H9 (cell line): ENCODE data around the gene RNF13. TPM values are rescaled to one million over a fixed set of nuclear protein-coding genes. Genes with fewer than 3 reads are reported as not detected.

Experiments
- DNase-seq: peaks from one replicate; pipeline ENCODE4 v3.0.0-alpha.2; 2017
- H2AFZ ChIP-seq: one replicate; pipeline ENCODE4 v1.6.1; 2013; ENCODE audit warnings: mild to moderate bottlenecking, low read length, control low read depth, moderate library complexity
- H2AK5ac ChIP-seq: 2 replicates; pipeline ENCODE4 v1.6.1; 2013; ENCODE audit warnings: low read length, control low read depth, mixed read lengths; ENCODE audit not compliant: insufficient read length
- H2BK120ac ChIP-seq: one replicate; pipeline ENCODE4 v1.6.1; 2013; ENCODE audit warnings: low read depth, mild to moderate bottlenecking, low read length, control low read depth, inconsistent platforms; ENCODE audit not compliant: poor library complexity, severe bottlenecking
- H2BK12ac ChIP-seq: 2 replicates; pipeline ENCODE4 v1.6.1; 2013; ENCODE audit warnings: low read length, control low read depth, mixed read lengths, low read depth; ENCODE audit not compliant: insufficient read length
- H2BK15ac ChIP-seq: 2 replicates; pipeline ENCODE4 v1.6.1; 2013; ENCODE audit warnings: low read depth, low read length, control low read depth
- H2BK20ac ChIP-seq: one replicate; pipeline ENCODE4 v1.6.1; 2013; ENCODE audit warnings: low read depth, mild to moderate bottlenecking, low read length, control low read depth, inconsistent platforms; ENCODE audit not compliant: poor library complexity, severe bottlenecking
- H2BK5ac ChIP-seq: 2 replicates; pipeline ENCODE4 v1.6.1; 2013; ENCODE audit warnings: low read length, control low read depth, mixed read lengths; ENCODE audit not compliant: insufficient read length
- H3K14ac ChIP-seq: 2 replicates; pipeline ENCODE4 v1.6.1; 2013; ENCODE audit warnings: low read length, control low read depth; ENCODE audit not compliant: insufficient read depth
- H3K18ac ChIP-seq: 2 replicates; pipeline ENCODE4 v1.6.1; 2013; ENCODE audit warnings: low read depth, mild to moderate bottlenecking, mixed read lengths, low read length, control low read depth; ENCODE audit not compliant: insufficient read length
- H3K23ac ChIP-seq: 2 replicates; pipeline ENCODE4 v1.6.1; 2013; ENCODE audit warnings: low read length, control low read depth, mixed read lengths, low read depth; ENCODE audit not compliant: insufficient read length
- H3K23me2 ChIP-seq: 2 replicates; pipeline ENCODE4 v1.6.1; 2013; ENCODE audit warnings: low read depth, mild to moderate bottlenecking, mixed read lengths, low read length, control low read depth; ENCODE audit not compliant: insufficient read length, poor library complexity, severe bottlenecking
- H3K27ac ChIP-seq: 2 replicates; pipeline ENCODE4 v1.5.1; 2013; ENCODE audit warnings: low read length, control low read depth, mixed read lengths, low read depth; ENCODE audit not compliant: insufficient read length
- H3K27me3 ChIP-seq: 2 replicates; pipeline ENCODE4 v1.6.1; 2013; ENCODE audit warnings: low read length, control low read depth, inconsistent platforms; ENCODE audit not compliant: insufficient read depth
- H3K4ac ChIP-seq: 2 replicates; pipeline ENCODE4 v1.6.1; 2013; ENCODE audit warnings: low read depth, mild to moderate bottlenecking, control low read depth, inconsistent platforms, low read length, moderate library complexity
- H3K4me1 ChIP-seq: 2 replicates; pipeline ENCODE4 v1.6.1; 2013; ENCODE audit warnings: low read length, control low read depth, inconsistent platforms; ENCODE audit not compliant: insufficient read depth
- H3K4me2 ChIP-seq: 2 replicates; pipeline ENCODE4 v1.6.1; 2013; ENCODE audit warnings: low read length, control low read depth, mixed read lengths; ENCODE audit not compliant: insufficient read length, insufficient read depth
- H3K56ac ChIP-seq: 2 replicates; pipeline ENCODE4 v1.6.1; 2013; ENCODE audit warnings: low read depth, mild to moderate bottlenecking, mixed read lengths, low read length, control low read depth; ENCODE audit not compliant: insufficient read length
- H3K79me1 ChIP-seq: 2 replicates; pipeline ENCODE4 v1.6.1; 2013; ENCODE audit warnings: low read depth, mild to moderate bottlenecking, moderate library complexity, low read length, control low read depth, inconsistent platforms; ENCODE audit not compliant: insufficient read depth, poor library complexity, severe bottlenecking
- H3K79me2 ChIP-seq: 2 replicates; pipeline ENCODE4 v1.6.1; 2013; ENCODE audit warnings: low read length, control low read depth, inconsistent platforms; ENCODE audit not compliant: insufficient read depth
- H3K9ac ChIP-seq: 2 replicates; pipeline ENCODE4 v1.6.1; 2013; ENCODE audit warnings: low read length, control low read depth, mixed read lengths; ENCODE audit not compliant: insufficient read length; ENCODE audit errors: extremely low read depth
- H3K9me3 ChIP-seq: one replicate; pipeline ENCODE4 v1.6.1; 2013; ENCODE audit warnings: low read depth, low read length, inconsistent platforms; ENCODE audit not compliant: control insufficient read depth
- H3T11ph ChIP-seq: one replicate; pipeline ENCODE4 v1.6.1; 2013; ENCODE audit warnings: mild to moderate bottlenecking, low read length, control low read depth, inconsistent platforms
- H4K20me1 ChIP-seq: one replicate; pipeline ENCODE4 v1.6.1; 2013; ENCODE audit not compliant: control insufficient read depth, insufficient read length, insufficient read depth
- H4K5ac ChIP-seq: 2 replicates; pipeline ENCODE4 v1.6.1; 2013; ENCODE audit warnings: low read depth, mild to moderate bottlenecking, mixed read lengths, low read length, control low read depth; ENCODE audit not compliant: insufficient read length
- H4K8ac ChIP-seq: replicated peaks from 2 replicates; pipeline ENCODE4 v1.6.1; 2013; ENCODE audit warnings: low read length, control low read depth, mixed read lengths, low read depth; ENCODE audit not compliant: insufficient read length
- H4K91ac ChIP-seq: 2 replicates; pipeline ENCODE4 v1.6.1; 2013; ENCODE audit warnings: low read depth, mild to moderate bottlenecking, moderate library complexity, mixed read lengths, low read length, control low read depth; ENCODE audit not compliant: insufficient read length
- H3K27ac Mint-ChIP-seq, 3 experiments: 2 replicates in 2 of 3; 3 replicates in 1 of 3; pipeline ENCODE4 v1.8.0; 2020 to 2021; ENCODE audit warnings: mixed read lengths in 3 of 3, mild to moderate bottlenecking in 1 of 3, moderate library complexity in 1 of 3
- H3K27me3 Mint-ChIP-seq: 2 replicates; pipeline ENCODE4 v1.8.0; 2021; ENCODE audit warnings: low read depth, mild to moderate bottlenecking, moderate library complexity, mixed read lengths
- H3K36me3 Mint-ChIP-seq, 3 experiments: 2 replicates in 2 of 3; 3 replicates in 1 of 3; pipeline ENCODE4 v1.8.0; 2020 to 2021; ENCODE audit warnings: low read depth in 3 of 3, mixed read lengths in 3 of 3; ENCODE audit not compliant: insufficient read depth in 1 of 3
- H3K4me1 Mint-ChIP-seq, 2 experiments: 2 replicates each; pipeline ENCODE4 v1.8.0; 2020; ENCODE audit warnings: mixed read lengths in 2 of 2
- H3K4me3 Mint-ChIP-seq, 2 experiments: 2 replicates in 1 of 2; 3 replicates in 1 of 2; pipeline ENCODE4 v1.8.0; 2020 to 2021; ENCODE audit warnings: mild to moderate bottlenecking in 2 of 2, mixed read lengths in 2 of 2, moderate library complexity in 1 of 2
- H3K9me3 Mint-ChIP-seq, 2 experiments: 2 replicates in 1 of 2; 3 replicates in 1 of 2; pipeline ENCODE4 v1.8.0; 2020; ENCODE audit warnings: mild to moderate bottlenecking in 2 of 2, mixed read lengths in 2 of 2, moderate library complexity in 1 of 2
- CTCF ChIP-seq: fragments of 200-600 bp; sonication (generic); conservative IDR thresholded peaks from 3 replicates; pipeline ENCODE4 v1.8.0; 2021; ENCODE audit warnings: antibody characterized with exemption, mild to moderate bottlenecking
- WGBS: extraction: QIAGEN DNeasy Blood & Tissue Kit; methylation state at CpG from one replicate; pipeline ENCODE4 v1.1.7; 2013; ENCODE audit warnings: missing lambda C conversion rate, low lambda C conversion rate, mixed read lengths; ENCODE audit not compliant: insufficient read length; ENCODE audit errors: extremely low coverage; 5-methylcytosine and 5-hydroxymethylcytosine counted together
- total RNA-seq: library from RNA; stranded (reverse); gene quantifications from 2 replicates; pipeline ENCODE4 v1.2.1, GENCODE V29; 2021

The RNF13 gene
- total RNA-seq, 1 experiment from 2014 or later: 23.4 TPM

GRCh38 chr3:149892371-149892770, 79.4 kb downstream of the RNF13 start:
- DNase-seq: no peak
- Histone ChIP-seq H4K20me1 (no peaks in the 10 kb centered on the region), H3K27me3 (no peaks in the 10 kb centered on the region), H3K79me2 (no peaks in the 10 kb centered on the region), H4K8ac (no peak overlapping the region), H4K91ac (no peak overlapping the region), H3K79me1 (no peaks in the 10 kb centered on the region), H3K4me1 (no peaks in the 10 kb centered on the region), H2AFZ (no peak overlapping the region), H3T11ph (no peak overlapping the region), H3K27ac (no peak overlapping the region), H2AK5ac (no peak overlapping the region), H2BK20ac (no peak overlapping the region), H3K4ac (no peak overlapping the region), H2BK120ac (no peak overlapping the region), H2BK5ac (no peak overlapping the region), H3K23me2 (no peaks in the 10 kb centered on the region), H3K18ac (no peak overlapping the region), H3K4me2 (no peak overlapping the region), H4K5ac (no peak overlapping the region), H3K9ac (no peak overlapping the region), H3K14ac (no peak overlapping the region), H3K56ac (no peak overlapping the region), H3K9me3 (no peaks in the 10 kb centered on the region), H3K23ac (no peak overlapping the region), H2BK15ac (no peak overlapping the region), H2BK12ac (no peak overlapping the region)
- peaks cover 0 to 3% (median 0%) of the 10 kb centered on the region in 3 experiments; a peak in 2 of 7 replicates for H3K36me3 Mint-ChIP-seq
- no peaks in the 10 kb centered on the region for H3K9me3 Mint-ChIP-seq
- H3K4me1 Mint-ChIP-seq: peaks cover 0 to 4% of the 10 kb centered on the region in 2 experiments; a peak in 1 of 4 replicates
- no peaks in the 10 kb centered on the region for H3K27me3 Mint-ChIP-seq
- TF ChIP-seq CTCF: no peak
- H3K27ac Mint-ChIP-seq: no peak overlapping the region
- H3K4me3 Mint-ChIP-seq: no peak overlapping the region
- WGBS: no CpG with 5 or more reads among the region's 10 CpGs
